Common myeloid progenitor, CD34-positive (primary cell): ENCODE data around the gene SLC6A12.

Source experiments
- CTCF ChIA-PET: fragments of 350-600 bp; sonication (Branson Sonifier 250); formaldehyde crosslinking; loops from one replicate; lab custom pipeline; 2021; ENCODE audit warnings: antibody characterized with exemption; lab: Charles Lee
- POLR2A ChIA-PET: fragments of 350-600 bp; sonication (Branson Sonifier 250); formaldehyde crosslinking; loops from one replicate; lab custom pipeline; 2021; ENCODE audit warnings: antibody characterized with exemption; lab: Charles Lee
- DNase-seq, 3 donors: peaks; one replicate each; pipeline versions ENCODE4 v3.0.0 to v3.0.0-alpha.2; 2013
- H3K27ac ChIP-seq, 2 experiments: 1 replicate in 1 of 2; 2 replicates in 1 of 2; pipeline ENCODE4 v1.7.0; 2013; ENCODE audit warnings: inconsistent platforms in 2 of 2, low read length in 2 of 2, mild to moderate bottlenecking in 2 of 2, low read depth in 1 of 2, moderate library complexity in 1 of 2; ENCODE audit not compliant: severe bottlenecking in 2 of 2, insufficient read depth in 1 of 2, poor library complexity in 1 of 2
- H3K27me3 ChIP-seq, 5 experiments: replicated peaks in 2 of 5; 1 replicate in 3 of 5; 2 replicates in 2 of 5; pipeline versions ENCODE4 v1.6.1 to v1.7.0; 2013; ENCODE audit warnings: low read length in 4 of 5, mild to moderate bottlenecking in 2 of 5, moderate library complexity in 2 of 5, inconsistent platforms in 1 of 5; ENCODE audit not compliant: insufficient read depth in 5 of 5, control insufficient read depth in 4 of 5
- H3K36me3 ChIP-seq, 4 experiments: 1 replicate in 2 of 4; 2 replicates in 2 of 4; pipeline versions ENCODE4 v1.6.1 to v1.7.0; 2013; ENCODE audit warnings: low read length in 3 of 4, control low read depth in 1 of 4, mild to moderate bottlenecking in 1 of 4; ENCODE audit not compliant: control insufficient read depth in 4 of 4, insufficient read depth in 4 of 4
- H3K4me1 ChIP-seq, 4 experiments: 1 replicate in 3 of 4; 2 replicates in 1 of 4; pipeline versions ENCODE4 v1.6.1 to v1.7.1; 2013; ENCODE audit warnings: low read length in 3 of 4, mild to moderate bottlenecking in 3 of 4, control low read depth in 1 of 4, inconsistent platforms in 1 of 4, moderate library complexity in 1 of 4; ENCODE audit not compliant: control insufficient read depth in 4 of 4, insufficient read depth in 4 of 4; ENCODE audit errors: control extremely low read depth in 1 of 4
- H3K4me3 ChIP-seq, 7 experiments: 1 replicate in 4 of 7; 2 replicates in 3 of 7; pipeline versions ENCODE4 v1.5.1 to v1.7.0; 2013; ENCODE audit warnings: mild to moderate bottlenecking in 7 of 7, low read length in 6 of 7, moderate library complexity in 6 of 7, inconsistent platforms in 2 of 7, low read depth in 2 of 7, control low read depth in 1 of 7; ENCODE audit not compliant: insufficient read depth in 4 of 7, control insufficient read depth in 1 of 7; ENCODE audit errors: extremely low read depth in 1 of 7
- H3K9me3 ChIP-seq, 5 experiments: 1 replicate in 4 of 5; 2 replicates in 1 of 5; pipeline versions ENCODE4 v1.6.1 to v1.7.1; 2013; ENCODE audit warnings: low read length in 4 of 5, mild to moderate bottlenecking in 2 of 5, inconsistent platforms in 1 of 5, low read depth in 1 of 5, moderate library complexity in 1 of 5; ENCODE audit not compliant: control insufficient read depth in 4 of 5, insufficient read depth in 2 of 5; ENCODE audit errors: control extremely low read depth in 1 of 5
- WGBS: methylation state at CpG from one replicate; pipeline ENCODE4 v1.1.5; 2013; ENCODE audit not compliant: insufficient coverage; 5-methylcytosine and 5-hydroxymethylcytosine counted together

SLC6A12 gene

DNA sequence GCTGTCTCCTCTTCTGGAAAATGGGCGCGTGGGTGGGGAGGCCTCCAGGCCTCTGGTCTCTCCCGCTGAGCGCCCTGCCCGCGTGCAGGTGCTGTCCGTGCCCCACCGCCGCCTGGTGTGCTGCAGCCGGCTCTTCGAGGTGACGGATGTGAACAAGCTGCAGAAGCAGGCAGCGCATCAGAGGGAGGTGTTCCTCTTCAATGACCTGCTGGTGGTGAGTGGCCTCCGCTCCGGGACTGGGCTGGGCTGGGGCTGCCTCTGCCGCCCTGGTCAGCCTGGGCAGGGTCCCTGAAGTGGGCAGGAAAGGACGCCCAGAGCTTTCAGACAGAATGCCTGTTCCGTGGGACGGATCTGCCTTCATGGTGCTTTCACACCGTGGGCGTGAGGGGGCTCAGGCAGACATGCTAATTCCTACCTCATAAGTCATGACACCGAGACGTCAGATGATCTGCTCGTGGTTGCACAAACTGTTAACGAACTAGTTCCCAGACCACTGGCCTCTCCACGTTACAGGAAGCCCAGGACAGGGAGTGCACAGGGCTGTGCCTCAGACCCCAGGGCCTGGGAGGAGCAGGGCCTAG is 50.5 kb downstream of the SLC6A12 start:
- Histone ChIP-seq H3K27ac (no peak overlapping the region), H3K9me3 (no peaks in the 10 kb centered on the region), H3K4me3 (no peak overlapping the region), H3K27me3 (no peaks in the 10 kb centered on the region), H3K36me3 (peaks cover 0 to 14% (median 0%) of the 10 kb centered on the region in 4 experiments), H3K4me1 (peaks cover 0 to 42% (median 8%) of the 10 kb centered on the region in 4 experiments)
- DNase-seq: no peak
- POLR2A ChIA-PET: no interaction called here
- 95% methylated on average over 26 of the region's 26 CpGs for WGBS
- CTCF ChIA-PET: interaction anchor here (3.4 kb wide), 1 partner anchor 26 kb away, joined by 12 read pairs; no protein-coding TSS in a partner anchor

DNA sequence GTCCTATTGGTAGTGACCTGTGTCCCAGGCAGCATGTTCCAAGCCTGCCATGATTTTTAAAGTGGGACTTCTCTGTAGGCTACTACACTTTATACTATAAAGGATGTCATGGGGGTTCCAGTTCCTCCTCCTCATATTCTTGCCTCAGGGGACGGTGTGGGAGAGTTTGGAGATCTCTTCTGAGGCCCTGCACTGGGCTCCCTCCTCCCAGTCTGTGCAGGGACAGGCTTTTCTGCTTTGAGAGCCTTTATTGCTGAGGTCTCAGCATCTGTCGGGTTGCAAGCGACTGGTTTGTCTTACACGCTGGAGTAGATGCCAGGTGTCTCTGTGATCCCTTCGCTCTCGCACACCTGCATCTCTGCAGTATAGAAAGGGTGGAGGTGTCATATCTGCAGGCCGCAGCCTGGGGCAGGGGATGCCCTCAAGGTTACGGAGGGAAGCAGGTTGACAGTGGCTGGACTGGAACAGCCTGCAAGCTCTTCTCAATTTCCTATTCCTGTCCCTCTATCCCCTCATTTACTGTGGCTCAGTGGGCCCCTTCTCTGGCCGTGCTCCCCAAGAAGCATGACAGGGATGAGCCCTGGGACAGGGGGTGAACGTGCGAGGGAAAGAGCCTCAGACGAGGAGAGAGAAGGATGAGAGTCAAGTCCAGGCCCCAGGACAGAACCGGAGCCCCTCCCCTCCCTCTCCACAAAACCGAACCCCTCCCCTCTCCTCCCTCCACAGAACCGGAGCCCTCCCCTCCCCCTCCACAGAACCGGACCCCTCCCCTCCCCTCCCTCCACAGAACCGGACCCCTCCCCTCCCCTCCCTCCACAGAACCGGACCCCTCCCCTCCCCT is 51.3 kb downstream of the SLC6A12 start:
- ChIA-PET CTCF (interaction anchor here (2.4 to 3.4 kb wide), 2 partner anchors 10 to 27 kb away, joined by 9 to 12 read pairs; no protein-coding TSS in a partner anchor), POLR2A (no interaction called here)
- H3K4me3 ChIP-seq: no peak overlapping the region
- H3K27ac ChIP-seq: no peak overlapping the region
- no peaks in the 10 kb centered on the region for H3K27me3 ChIP-seq
- DNase-seq: no peak
- peaks cover 0 to 17% (median 0%) of the 10 kb centered on the region in 4 experiments for H3K36me3 ChIP-seq
- peaks cover 0 to 34% (median under 1%) of the 10 kb centered on the region in 4 experiments for H3K4me1 ChIP-seq
- no peaks in the 10 kb centered on the region for H3K9me3 ChIP-seq
- WGBS: 93% methylated on average over 9 of the region's 18 CpGs

DNA sequence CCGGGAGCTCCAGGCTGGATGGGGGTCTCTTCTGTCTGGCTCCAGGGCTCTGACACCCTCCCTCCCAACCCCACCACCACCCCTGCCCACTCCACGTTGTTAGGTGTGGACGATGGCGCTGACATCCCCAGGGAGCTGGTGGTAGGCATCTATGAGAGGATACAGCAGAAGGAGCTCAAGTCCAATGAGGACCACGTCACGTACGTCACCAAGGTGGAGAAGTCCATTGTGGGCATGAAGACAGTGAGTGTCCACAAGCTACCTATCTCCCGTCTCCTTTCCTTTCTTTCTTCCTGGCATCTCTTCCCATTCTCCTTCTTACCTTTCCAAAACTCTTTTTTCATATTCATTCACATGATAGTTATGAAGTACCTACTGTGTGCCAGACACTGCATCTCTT is 52.1 kb downstream of the SLC6A12 start:
- ChIA-PET POLR2A (interaction anchor here (0.5 kb wide), 1 partner anchor 503 kb away, joined by 4 read pairs; no protein-coding TSS in a partner anchor), CTCF (interaction anchor here (0.9 to 2.4 kb wide), 4 partner anchors 9 to 21 kb away, joined by 3 to 9 read pairs (median 3); no protein-coding TSS in a partner anchor)
- WGBS: 100% methylated on average over 5 of the region's 8 CpGs

DNA sequence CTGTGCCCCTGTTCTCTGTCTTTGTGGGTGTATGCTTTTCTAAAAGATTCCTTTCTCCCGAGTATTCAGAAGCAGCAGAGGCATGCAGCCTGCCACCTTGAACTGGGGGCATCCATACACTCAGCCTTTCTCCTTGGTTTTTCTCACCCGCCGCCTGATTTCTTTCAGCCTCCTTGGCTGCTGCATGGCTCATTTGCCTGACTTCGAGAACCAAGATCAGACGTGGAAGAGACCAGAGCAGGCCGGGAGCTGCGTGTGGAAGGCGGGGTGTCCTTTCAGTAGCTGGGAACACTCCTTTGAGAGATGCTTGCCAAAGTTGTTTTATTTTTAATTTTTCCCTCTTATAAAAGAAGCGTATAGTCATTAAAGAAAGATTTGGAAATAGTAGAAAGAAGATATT is 53.1 kb downstream of the SLC6A12 start:
- ChIA-PET CTCF (interaction anchor here (1.0 to 2.4 kb wide), 2 partner anchors 8 to 10 kb away, joined by 3 to 9 read pairs; no protein-coding TSS in a partner anchor), POLR2A (no interaction called here)
- 80% methylated on average over 5 of the region's 9 CpGs for WGBS
- Histone ChIP-seq H3K27me3 (no peaks in the 10 kb centered on the region), H3K4me3 (no peak overlapping the region), H3K36me3 (peaks cover 0 to 17% (median 0%) of the 10 kb centered on the region in 4 experiments), H3K9me3 (no peaks in the 10 kb centered on the region), H3K4me1 (peaks cover 0 to 18% (median 0%) of the 10 kb centered on the region in 4 experiments), H3K27ac (no peak overlapping the region)
- DNase-seq: no peak

More for the DNA sequence above, 52.1 kb downstream of the SLC6A12 start:
- no peaks in the 10 kb centered on the region for H3K27me3 ChIP-seq
- H3K4me1 ChIP-seq: peaks cover 0 to 26% (median 0%) of the 10 kb centered on the region in 4 experiments
- H3K36me3 ChIP-seq: peaks cover 0 to 19% (median 0%) of the 10 kb centered on the region in 4 experiments
- no peaks in the 10 kb centered on the region for H3K9me3 ChIP-seq
- no peak overlapping the region for H3K27ac ChIP-seq
- no peak overlapping the region for H3K4me3 ChIP-seq
- no peak for DNase-seq

DNA sequence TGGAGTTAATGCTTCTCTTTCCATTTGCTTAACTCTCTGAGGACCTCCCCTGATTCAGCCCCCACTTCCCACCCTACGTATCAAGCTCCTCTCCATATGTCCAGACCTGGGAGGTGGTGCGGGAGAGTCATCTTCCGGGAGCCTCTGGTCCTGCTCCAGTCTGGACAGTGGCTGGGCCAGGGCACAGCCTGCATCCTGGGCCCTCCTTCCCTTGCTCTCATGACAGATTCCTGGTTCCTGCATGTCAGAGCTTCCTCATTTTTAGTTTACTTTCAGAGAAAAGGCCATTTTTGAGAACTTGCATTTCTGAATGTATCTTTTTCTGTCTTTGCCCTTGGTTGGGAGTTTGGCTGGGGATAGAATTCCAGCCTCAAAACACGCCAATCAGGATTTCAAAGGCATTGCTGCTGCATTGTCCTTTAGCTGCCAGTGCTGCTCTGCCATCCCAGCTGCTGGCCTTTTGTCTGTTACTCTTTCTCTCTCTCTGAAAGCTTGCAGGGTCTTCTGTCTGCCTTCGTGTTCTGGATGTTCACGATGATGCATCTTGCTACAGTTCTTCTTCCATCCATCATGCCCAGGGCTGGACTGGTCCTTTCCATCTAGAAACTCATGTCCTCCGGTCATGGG is 54.7 kb downstream of the SLC6A12 start:
- ChIA-PET POLR2A (no interaction called here), CTCF (interaction anchor here (1.1 to 2.6 kb wide), 8 partner anchors 8 to 74 kb away, joined by 3 to 15 read pairs (median 4); no protein-coding TSS in a partner anchor)
- 82% methylated on average over 4 of the region's 7 CpGs for WGBS

DNA sequence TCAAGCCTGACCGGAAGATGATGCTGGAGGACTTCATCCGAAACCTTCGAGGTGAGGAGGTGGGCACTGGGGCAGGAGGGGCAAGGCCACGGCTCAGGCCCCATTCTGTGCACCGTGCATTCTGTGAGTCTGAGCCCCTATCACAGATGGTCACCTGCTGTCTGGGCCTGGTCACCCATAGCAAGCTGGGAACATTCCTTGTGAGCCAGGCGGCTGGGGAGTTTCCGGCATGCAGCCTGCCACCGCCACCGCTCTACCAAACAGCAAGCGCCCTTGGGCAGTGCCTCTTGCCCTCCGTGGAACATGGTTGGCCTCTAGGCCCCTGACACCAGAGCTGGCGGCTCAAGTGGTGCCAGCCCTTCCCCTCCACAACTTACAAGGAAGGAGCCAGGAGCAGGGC is 56.3 kb downstream of the SLC6A12 start:
- peaks cover 0 to 8% (median 0%) of the 10 kb centered on the region in 4 experiments for H3K36me3 ChIP-seq
- ChIA-PET CTCF (interaction anchor here (0.6 to 2.6 kb wide), 7 partner anchors 11 to 101 kb away, joined by 3 to 15 read pairs (median 4); no protein-coding TSS in a partner anchor), POLR2A (no interaction called here)
- H3K27ac ChIP-seq: no peak overlapping the region
- H3K4me3 ChIP-seq: no peak overlapping the region
- no peaks in the 10 kb centered on the region for H3K9me3 ChIP-seq
- DNase-seq: no peak
- H3K27me3 ChIP-seq: no peaks in the 10 kb centered on the region
- peaks cover 0 to 11% (median 8%) of the 10 kb centered on the region in 4 experiments for H3K4me1 ChIP-seq
- WGBS: 97% methylated on average over 11 of the region's 12 CpGs

More for the DNA sequence above, 54.7 kb downstream of the SLC6A12 start:
- no peak for DNase-seq
- Histone ChIP-seq H3K4me1 (peaks cover 0 to 11% (median 0%) of the 10 kb centered on the region in 4 experiments), H3K36me3 (peaks cover 0 to 8% (median 0%) of the 10 kb centered on the region in 4 experiments), H3K27ac (no peak overlapping the region), H3K4me3 (no peak overlapping the region), H3K27me3 (no peaks in the 10 kb centered on the region), H3K9me3 (no peaks in the 10 kb centered on the region)
